GM18502 (cell line): ENCODE results near the gene CD37.
"Not testable (repeated sequence)": the region's sequence is repeated elsewhere in the genome, so short reads cannot be mapped to it uniquely, and the experiment has no call there.

Experiments used
- ATAC-seq: cut with Tn5 transposase; IDR thresholded peaks from one replicate; pipeline ENCODE4 v1.9.1; 2021; ENCODE audit warnings: mild to moderate bottlenecking; ENCODE audit not compliant: unreplicated experiment, poor library complexity

Gene CD37

DNA sequence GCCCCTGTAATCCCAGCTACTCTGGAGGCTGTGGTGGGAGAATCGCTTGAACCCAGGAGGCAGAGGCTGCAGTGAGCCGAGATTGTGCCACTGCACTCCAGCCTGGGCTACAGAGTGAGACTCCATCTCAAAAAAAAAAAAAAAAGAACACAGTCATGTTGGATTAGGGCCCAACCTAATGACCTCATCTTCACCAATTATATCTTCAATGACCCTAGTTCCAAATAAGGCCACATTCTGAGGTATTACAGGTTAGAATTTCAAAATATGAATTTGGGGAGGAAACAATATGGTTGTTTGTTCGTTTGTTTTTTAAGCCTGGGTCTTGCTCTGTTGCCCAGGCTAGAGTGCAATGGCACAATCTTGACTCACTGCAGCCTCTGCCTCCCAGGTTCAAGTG is 38.0 kb downstream of the CD37 start:
- not testable (repeated sequence) for ATAC-seq

DNA sequence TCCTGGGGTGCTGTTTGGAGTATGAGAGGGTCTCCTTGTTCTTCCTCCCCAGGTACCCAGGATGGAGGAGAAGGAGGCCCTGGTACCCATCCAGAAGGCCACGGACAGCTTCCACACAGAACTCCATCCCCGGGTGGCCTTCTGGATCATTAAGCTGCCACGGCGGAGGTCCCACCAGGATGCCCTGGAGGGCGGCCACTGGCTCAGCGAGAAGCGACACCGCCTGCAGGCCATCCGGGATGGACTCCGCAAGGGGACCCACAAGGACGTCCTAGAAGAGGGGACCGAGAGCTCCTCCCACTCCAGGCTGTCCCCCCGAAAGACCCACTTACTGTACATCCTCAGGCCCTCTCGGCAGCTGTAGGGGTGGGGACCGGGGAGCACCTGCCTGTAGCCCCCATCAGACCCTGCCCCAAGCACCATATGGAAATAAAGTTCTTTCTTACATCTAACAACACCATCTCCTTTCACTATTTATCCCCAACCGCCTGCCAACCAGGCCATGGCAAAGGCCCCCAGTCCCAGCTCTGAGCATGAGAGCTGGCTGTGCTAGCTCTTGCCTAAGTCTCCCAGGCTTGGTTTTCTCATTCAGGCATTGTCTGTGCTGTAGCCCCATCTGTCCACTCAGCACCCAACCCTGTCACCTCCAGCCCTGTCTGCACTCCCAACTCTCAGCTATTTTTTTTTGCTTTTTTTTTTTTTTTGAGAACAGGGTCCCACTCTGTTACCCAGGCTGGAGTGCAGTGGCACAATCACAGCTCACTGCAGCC is 39.6 kb downstream of the CD37 start:
- ATAC-seq = no peak

DNA sequence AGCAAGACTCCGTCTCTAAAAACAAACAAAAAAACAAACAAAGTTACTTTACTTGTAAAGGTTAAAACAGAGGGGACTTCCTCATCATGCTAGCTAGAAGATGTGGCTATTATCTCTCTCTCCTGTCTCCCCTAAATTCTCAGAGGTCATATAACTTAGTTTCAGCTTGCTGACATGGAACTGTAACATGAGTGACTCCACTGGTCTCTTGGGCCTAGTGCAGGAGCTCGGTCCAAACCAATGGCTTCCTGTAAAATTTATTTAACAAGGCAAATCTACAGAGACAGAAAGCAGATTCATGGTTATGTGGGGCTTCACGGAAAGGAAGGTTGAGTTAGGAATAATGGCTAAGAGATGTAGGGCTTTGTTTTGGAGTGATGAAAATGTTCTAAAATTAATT is 43.3 kb downstream of the CD37 start:
- no peak for ATAC-seq

DNA sequence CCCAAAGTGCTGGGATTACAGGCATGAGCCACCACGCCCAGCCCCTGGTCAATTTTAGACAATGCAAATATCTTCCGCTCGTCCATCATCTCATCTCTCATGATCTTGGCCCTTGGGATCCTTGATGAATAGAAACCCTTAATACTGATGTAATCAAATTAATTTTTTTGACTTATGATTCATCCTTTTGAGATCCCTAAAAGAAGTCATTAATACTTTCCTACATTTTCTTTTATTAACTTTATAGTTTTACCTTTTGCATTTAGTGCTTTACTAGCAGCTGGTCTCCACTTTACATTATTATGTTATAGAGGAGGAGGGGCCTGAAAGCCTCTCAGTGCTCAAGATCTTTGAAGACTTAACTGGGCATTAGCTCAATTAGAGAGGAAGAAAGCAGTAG is 45.2 kb downstream of the CD37 start:
- ATAC-seq = no peak

DNA sequence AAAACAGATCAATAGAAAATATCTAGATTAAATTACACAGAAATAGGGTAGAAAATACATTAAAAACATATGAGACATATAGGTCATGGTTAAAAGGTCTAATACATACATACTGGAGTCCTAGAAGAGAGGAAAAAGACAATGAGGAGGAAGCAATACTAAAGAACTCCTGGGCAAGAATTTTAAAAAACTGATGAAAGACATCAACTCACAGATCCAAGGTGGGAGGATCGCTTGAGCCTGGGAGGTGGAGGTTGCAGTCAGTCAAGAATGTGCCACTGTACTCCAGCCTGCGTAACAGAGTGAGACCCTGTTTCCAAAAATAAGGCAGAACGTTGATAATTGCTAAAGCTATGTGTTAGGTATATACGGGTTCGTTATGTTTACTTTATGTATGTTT is 47.4 kb downstream of the CD37 start:
- ATAC-seq = no peak

DNA sequence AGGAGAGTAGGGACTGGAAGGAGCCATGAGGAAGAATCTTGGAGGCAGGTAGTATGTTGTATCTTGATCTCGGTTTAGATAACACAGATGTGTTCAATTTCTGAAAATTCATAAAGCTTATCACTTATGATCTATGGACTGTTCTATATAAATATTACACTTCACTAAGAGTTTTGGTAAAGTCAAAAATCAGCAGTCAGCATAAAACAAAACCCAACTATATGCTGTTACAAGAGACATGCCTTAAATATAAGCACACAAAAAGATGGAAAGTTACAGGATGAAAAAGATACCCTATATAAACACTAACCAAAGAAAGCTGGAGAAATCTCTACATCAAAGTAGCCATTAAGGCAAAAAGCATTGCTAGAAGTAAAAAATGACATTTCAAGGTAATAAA is 48.4 kb downstream of the CD37 start:
- ATAC-seq = no peak

DNA sequence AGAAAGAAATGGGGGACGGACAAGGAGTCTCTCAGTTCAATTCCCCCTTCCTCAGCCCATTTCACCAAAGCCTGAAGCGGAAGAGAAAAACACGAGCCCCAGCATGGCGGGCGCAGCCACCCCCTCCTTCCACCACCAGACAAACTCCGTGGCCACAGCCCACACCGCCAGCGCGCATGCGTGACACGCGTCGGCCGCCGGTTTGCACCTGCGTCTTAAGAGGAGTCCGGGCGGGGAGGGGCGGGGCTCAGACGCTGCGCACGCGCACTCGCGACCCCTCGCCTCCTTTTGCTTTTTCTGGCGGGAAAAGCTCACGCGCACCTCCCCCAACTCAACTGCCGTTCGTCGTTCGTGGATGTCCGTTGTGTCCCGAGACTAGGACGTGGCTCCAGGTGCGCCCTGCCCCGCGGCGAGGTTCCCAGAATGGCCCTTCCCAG is 52.7 kb downstream of the CD37 start, which contains the start of gene KASH5:
Gene KASH5 (plus strand): TSS at position 314 of the 437 bp plus-strand sequence. CDS start 2,635 bp downstream, outside the sequence.
- no peak for ATAC-seq

- ATAC-seq = no peak
These were observed 54.2 kb downstream of the CD37 start for GRCh38 chr19:49389406-49389805.
